Activated CD4-positive, alpha-beta T cell treated with anti-CD3 and anti-CD28 coated beads, Interleukin-2, amount 50 U/mL, for 1 hour (primary cell): Measurements from ENCODE around the gene KCNMA1.

ENCODE experiments used
- DNase-seq: peaks from one replicate; pipeline ENCODE4 v3.0.0-alpha.2; 2020

KCNMA1 gene

DNA sequence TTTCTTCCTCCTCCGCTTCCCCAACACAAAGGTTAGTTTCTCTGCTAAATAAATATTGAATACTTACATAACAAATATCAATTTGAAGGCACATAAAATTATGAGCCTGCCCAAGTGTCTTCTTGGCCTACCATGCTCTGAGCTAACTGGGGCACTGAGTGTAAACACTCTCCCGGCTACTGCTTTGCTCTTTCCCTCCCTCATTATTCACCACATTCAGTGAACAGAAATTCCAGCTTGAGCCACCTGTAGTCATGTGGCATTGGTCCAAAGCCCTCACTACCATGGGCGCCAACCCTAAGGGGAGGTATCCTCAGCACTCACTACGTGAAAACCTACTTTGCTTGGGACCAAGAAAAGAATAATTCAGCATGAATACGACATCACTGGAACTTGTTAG lies 409.0 kb downstream of the KCNMA1 start:
- DNase-seq, result no peak

DNA sequence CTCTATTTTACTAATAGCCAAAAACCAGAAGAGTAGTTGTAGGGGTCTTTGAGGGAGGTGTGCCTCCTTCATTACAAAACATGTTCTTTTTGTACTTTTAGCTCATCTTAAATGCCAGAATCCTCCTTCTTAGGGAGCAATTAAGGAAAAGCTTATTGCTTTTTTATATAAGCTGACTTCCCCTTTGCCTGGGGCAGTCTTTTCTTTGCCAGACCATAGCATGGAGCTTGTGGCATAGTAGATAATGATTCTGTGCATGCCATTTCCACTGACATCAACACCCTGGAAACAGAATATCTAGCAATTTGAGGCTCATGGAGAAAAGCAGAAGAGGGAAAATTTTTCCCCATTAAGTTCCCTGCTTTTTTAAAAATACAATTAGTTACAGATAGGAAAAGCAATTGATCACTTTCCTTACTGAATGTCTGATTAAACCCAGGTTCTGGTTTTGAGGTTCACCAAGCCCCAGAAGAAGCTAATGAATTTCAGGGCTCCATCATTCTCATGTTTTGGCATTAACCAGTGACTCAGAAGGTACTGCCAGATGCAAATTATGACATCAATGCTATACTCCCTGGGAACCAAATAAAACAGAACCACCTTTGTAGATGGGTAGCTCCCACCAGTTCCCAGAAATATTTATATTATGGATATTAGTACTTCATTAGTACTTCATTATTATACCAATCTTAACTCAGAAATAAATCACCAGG lies 410.6 kb downstream of the KCNMA1 start:
- no peak for DNase-seq

DNA sequence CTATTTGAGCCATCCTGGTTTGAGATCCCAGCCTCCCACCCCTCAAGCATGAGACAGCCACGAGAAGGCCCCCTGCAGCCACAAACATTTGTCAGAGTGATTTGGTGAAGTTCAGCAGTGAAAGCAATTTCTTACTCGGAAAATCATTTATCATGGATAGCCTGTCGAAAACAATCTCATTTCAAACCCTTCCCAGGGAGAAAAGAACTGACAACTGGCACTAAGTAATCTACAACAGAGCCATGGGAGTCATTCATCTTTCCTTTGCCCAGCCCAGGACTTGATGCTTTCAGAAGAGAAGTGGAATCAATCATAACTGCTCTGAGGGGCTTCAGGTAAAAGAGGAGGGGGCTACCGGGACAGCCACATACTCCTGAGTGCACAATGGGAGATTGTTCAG lies 411.2 kb downstream of the KCNMA1 start:
- DNase-seq, result no peak

DNA sequence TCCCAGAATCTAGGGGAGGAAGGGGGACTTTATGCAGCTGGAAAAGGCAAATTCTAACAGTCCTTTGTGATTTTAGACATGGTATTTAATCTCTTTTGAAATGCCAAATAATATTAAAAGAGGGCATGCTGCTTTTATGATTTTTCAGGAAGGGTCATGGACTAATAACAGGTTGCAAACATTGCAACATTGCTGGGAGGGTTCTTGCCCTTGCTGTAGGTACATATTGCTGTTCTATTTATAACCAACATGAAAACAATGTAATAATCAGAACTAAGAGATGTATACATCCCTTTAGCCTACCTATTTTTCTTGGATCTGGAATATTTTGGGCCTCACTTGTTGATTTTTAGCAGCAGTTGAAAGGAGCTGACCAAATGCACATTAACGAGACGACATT lies 411.6 kb downstream of the KCNMA1 start:
- no peak for DNase-seq

GRCh38 chr10:77223526-77224460 lies 413.8 kb downstream of the KCNMA1 start:
- no peak for DNase-seq

- DNase-seq, result no peak
These were observed 417.5 kb downstream of the KCNMA1 start for GRCh38 chr10:77220150-77220549.

GRCh38 chr10:77219046-77219445 lies 418.6 kb downstream of the KCNMA1 start:
- no peak for DNase-seq

- no peak for DNase-seq
These were observed 422.8 kb downstream of the KCNMA1 start for GRCh38 chr10:77214799-77215198.

DNA sequence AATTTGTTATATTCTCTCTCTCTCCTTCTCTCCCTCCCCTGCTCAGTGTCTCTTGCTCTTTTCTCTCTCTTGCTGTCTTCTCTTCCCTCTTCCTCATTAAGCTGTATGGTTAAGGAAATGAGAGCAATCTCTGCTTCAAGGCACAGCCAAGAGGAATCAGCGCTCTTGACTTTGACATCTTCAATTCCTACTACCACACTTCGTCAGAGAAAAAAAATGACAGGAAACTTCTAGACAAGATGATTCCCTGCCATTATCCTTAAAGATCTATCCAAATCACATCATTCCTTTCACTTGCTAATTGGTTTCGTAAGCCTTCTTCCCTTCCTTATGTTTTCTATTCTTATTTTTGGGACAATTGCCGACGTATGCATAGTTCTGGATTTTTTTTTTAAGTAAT lies 425.0 kb downstream of the KCNMA1 start:
- no peak for DNase-seq

DNA sequence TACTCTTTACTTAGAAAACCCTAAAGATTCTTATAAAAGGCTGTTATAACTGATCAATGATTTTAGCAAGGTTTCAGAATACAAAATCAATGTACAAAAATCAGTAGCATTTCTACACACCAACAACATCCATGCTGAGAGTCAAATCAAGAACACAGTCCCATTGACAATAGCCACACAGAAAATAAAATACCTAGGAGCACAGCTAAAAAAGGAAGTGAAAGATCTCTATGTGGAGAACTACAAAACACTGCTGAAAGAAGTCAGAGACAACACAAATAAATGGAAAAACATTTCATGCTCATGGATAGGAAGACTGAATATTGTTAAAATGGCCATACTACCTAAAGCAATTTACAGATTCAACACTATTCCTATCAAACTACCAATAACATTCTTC lies 427.0 kb downstream of the KCNMA1 start:
- DNase-seq, result no peak

DNA sequence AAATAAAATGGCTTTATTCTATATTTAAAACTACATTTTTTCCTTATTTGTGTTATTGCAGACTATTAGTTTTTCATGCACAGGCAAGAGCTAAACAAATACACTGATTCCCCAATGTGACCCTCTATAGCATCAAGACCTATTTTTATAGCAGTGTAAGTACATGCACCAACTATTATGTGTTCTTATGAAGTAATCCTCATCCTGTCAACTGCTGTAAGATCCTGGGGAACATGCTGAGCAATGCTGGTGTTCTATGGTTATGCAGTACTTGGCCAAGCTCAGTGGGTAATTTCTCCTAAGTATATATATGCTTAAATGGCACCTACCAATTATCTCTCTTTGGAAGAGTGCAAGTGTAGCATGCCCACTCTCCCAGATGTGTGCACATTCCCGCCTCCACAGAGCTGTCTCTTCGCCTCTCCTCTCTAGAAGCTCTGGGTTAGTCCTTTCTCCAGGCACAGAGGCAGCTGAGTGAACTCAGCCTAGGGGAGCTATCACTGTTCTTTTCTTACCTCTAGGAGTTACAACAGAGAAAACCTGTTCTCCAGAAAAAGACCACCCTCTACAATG lies 428.8 kb downstream of the KCNMA1 start:
- DNase-seq, result no peak

- no peak for DNase-seq
These were observed 429.8 kb downstream of the KCNMA1 start for GRCh38 chr10:77207828-77208185.

- no peak for DNase-seq
These were observed 430.3 kb downstream of the KCNMA1 start for GRCh38 chr10:77207182-77207827.

DNA sequence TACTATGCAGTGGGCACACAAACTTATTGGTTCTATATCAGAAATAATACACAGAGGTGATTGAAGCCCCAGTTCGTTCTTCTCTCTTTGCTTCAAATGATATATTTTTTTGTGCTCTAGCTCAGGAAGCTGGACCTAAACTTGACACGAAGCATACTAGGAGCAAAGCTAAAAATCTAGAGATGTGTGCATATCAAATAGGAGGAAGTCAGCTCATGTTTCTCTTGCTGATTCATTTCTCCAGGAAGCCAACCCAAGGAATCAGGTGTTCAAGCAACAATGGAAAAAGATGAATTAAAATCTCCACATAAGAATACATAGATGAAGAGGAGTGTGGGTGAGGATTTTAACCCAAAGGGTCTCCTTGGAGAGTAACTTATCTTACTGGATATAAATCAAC lies 432.5 kb downstream of the KCNMA1 start:
- no peak for DNase-seq

DNA sequence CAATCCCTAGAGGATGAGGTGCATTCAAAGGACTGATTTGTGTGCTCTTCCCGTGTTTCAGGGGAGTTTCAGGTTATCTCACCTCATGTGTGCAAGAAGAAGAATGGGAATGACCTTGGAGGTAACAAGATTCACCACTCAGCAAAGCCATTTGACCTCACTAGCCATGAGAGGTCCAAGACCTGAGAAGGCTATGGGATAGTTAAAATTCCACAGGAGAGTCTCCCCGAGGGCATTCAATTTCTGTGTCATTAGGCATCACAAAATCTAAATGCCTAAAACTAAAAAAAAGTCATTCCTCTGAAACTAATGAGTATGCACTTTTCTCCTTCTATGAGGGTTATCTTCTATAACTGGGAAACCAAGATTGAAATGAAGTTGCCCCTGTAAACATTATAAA lies 433.4 kb downstream of the KCNMA1 start:
- DNase-seq, result no peak

GRCh38 chr10:77202857-77203256 lies 434.8 kb downstream of the KCNMA1 start:
- DNase-seq, result no peak

DNA sequence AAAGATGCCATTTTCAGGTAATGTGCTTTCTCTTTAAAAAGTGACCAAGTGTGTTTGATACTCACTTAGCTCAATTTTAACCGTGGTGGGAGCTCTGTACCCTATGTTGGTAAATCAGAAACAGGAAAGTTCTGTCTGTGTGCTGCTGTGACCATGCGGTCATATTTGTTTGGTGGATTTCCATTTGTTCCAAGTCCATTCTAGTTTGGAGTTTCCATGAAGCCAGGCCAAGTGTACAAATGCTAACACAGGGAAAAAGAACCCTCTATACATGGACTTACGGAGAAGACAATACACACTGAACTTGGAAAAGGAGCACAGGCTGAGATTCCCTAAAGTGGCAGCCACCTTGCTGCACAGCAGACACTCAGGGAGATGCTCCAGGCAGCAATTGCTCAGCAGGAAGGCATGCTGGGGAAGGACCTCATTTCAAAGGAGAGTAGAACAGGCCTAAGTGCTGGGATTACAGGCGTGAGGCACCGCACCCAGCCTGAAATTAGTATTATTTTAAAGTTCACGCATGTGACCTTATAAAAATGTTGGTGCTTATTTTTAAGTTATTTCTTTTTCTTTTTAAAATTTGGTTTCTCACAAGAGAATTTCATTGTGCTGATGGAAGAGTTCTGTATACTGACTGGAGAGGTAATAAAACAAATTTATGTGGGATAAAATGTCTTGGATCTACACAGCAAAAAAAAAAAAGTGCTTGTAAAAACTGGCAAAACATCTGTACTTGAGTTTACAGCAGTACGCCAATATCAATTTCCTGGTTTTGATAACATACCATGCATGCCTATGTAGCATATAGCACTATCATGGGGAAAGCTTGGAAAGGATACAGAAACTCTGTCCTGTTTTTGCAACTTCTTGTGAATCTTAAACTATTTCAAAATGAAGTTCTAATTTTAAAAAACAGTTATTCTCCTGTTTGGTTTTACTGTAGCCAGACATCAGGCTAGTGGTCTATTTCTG lies 436.2 kb downstream of the KCNMA1 start:
- DNase-seq, result no peak

- DNase-seq, result no peak
These were observed 440.1 kb downstream of the KCNMA1 start for GRCh38 chr10:77197544-77197943.

DNA sequence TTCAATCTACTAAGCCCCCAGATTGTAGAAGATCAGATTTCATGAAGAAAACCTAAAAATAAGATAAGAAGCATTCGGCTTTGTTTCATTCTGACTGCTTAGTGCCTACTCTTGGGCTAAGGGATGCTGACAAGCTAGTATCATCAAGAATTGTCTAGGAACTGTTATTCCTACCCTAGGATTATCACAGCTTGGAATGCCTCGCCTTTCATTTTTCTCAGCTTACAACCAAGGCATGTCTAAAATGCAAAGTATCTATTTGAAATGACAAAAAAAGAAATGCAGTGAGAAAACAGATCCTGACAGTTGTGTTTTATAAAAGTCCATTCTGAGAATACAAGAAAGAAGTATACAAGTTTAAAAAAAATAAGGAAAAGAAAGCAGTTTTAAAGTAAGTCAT lies 441.0 kb downstream of the KCNMA1 start:
- no peak for DNase-seq

- DNase-seq, result no peak
These were observed 442.5 kb downstream of the KCNMA1 start for GRCh38 chr10:77195101-77195500.

DNA sequence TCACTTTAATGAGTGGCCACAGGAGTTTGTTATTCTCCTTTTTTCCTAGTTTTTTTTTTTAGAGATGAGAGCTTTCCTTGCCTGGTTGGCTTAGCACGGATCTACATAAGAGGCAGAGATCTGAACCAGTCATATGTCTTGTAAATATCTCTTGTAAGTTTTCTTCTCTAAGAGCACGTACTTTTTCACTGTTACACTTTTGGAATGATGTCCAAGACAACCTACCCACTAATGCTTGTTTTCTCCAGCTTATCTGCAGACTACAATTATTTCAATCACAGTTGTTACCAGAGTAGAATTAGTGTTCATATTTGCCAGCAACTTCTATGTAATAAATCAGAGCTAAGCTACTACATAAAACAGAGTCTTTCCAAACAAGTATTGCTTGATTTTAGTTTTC lies 444.6 kb downstream of the KCNMA1 start:
- no peak for DNase-seq

- DNase-seq, result no peak
These were observed 445.2 kb downstream of the KCNMA1 start for GRCh38 chr10:77192402-77192801.
